Suprapubic skin (tissue), 4 donors: Measurements from ENCODE around the gene IL12B.

Source experiments
- EP300 ChIP-seq: sonication (generic); formaldehyde crosslinking; IDR thresholded peaks from one replicate; pipeline ENCODE4 v1.6.1; 2017; ENCODE audit warnings: antibody characterized with exemption
- POLR2A ChIP-seq, 2 donors: fragments of 450-650 bp; IDR thresholded peaks; one replicate each; pipeline ENCODE4 v1.6.1; 2017; ENCODE audit warnings: antibody characterized with exemption in 2 of 2, mild to moderate bottlenecking in 2 of 2, moderate library complexity in 2 of 2
- POLR2AphosphoS5 ChIP-seq, 3 donors: sonication (generic); formaldehyde crosslinking; IDR thresholded peaks; one replicate each; pipeline ENCODE4 v1.6.1; 2017; ENCODE audit warnings: antibody characterized with exemption in 3 of 3
- TF ChIP-seq, protein P1 (sequence below), 2 donors: fragments of 200-600 bp in 1 of 2; fragments of 450-650 bp in 1 of 2; sonication (generic) in 1 of 2; IDR thresholded peaks; one replicate each; pipeline ENCODE4 v1.5.1; 2016 to 2019; ENCODE audit warnings: antibody characterized with exemption in 2 of 2, mild to moderate bottlenecking in 1 of 2, moderate library complexity in 1 of 2

DNA sequence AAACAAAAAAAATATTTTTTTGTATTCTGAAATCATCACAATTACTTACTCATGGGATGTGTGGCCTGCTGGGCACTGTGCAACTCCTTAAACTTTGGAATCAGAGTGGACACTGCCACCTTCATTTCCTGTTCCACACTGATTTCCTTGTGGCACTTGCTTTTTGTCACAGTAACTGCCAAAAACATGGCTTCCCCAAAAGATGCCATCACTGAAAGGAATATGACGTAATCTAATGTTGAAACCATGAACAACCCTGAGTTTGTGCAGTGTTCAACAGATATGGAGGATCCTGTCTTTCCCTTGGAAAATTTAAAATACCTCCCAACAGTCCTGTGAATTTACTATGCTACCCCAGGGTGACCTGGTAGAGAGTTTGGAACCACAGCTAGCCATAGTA lies 12.6 kb upstream of the IL12B start:
- TF ChIP-seq POLR2AphosphoS5 (IDR thresholded peaks at IDR 0.05) (no peak), POLR2A (IDR thresholded peaks at IDR 0.05) (no peak), EP300 (no peak)
- TF ChIP-seq, protein P1, sequence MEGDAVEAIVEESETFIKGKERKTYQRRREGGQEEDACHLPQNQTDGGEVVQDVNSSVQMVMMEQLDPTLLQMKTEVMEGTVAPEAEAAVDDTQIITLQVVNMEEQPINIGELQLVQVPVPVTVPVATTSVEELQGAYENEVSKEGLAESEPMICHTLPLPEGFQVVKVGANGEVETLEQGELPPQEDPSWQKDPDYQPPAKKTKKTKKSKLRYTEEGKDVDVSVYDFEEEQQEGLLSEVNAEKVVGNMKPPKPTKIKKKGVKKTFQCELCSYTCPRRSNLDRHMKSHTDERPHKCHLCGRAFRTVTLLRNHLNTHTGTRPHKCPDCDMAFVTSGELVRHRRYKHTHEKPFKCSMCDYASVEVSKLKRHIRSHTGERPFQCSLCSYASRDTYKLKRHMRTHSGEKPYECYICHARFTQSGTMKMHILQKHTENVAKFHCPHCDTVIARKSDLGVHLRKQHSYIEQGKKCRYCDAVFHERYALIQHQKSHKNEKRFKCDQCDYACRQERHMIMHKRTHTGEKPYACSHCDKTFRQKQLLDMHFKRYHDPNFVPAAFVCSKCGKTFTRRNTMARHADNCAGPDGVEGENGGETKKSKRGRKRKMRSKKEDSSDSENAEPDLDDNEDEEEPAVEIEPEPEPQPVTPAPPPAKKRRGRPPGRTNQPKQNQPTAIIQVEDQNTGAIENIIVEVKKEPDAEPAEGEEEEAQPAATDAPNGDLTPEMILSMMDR (IDR thresholded peaks at IDR 0.05): no peak
